Measurements from ENCODE around the gene SYNRG.

The SYNRG gene

DNA sequence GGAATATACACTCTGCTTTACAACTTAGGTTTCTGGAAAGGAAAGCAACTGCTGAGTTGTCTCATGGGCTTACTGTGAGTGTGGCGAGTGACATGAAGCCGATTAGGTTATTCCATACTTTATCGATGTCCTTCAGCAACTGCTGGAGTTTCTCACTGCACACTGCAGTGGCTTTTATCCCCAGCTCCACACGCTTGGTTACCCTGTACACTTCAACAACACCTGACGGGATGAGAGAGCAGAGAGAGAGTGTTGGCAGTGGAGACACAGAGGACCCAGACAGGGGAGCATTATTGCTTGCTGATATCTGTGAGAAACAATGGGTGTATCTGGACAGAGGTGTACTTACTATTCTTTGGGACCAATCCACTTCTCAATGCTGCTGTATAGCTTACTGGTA, 73.3 kb downstream of the SYNRG start:
- POLR2A ChIA-PET = no interaction called here
- no peaks in the 10 kb centered on the region for H3K9me3 ChIP-seq (ENCODE audit: control insufficient read depth, insufficient read depth, low read depth, low read length)
- H3K36me3 ChIP-seq (ENCODE audit: control insufficient read depth in 2 of 2, insufficient read depth in 1 of 2, low read length in 2 of 2) = peaks cover 68 to 75% of the 10 kb centered on the region in 2 experiments
- CTCF ChIA-PET = interaction anchor here (1.2 kb wide), 1 partner anchor 8 kb away, joined by 6 read pairs; no protein-coding TSS in a partner anchor
- no peak overlapping the region for H3K4me3 ChIP-seq (ENCODE audit: low read depth, low read length)
- TF ChIP-seq ZNF747 (tag by site-specific recombination; IDR thresholded peaks at IDR 0.05) (no peak), ZNF16 (tag by site-specific recombination; IDR thresholded peaks at IDR 0.05; ENCODE audit: low read depth) (no peak), ZNF596 (tag by site-specific recombination; IDR thresholded peaks at IDR 0.05) (no peak), ZNF211 (tag by site-specific recombination; IDR thresholded peaks at IDR 0.05; ENCODE audit: low read depth) (no peak), ZNF354C (tag by site-specific recombination; IDR thresholded peaks at IDR 0.05; ENCODE audit: borderline replicate concordance, low read depth) (no peak), ZNF701 (tag by site-specific recombination; IDR thresholded peaks at IDR 0.05) (no peak), ZNF391 (tag by site-specific recombination; IDR thresholded peaks at IDR 0.05; ENCODE audit: borderline replicate concordance, low read depth) (no peak), ZNF292 (tag by site-specific recombination; IDR thresholded peaks at IDR 0.05; ENCODE audit: borderline replicate concordance, low read depth) (no peak)
- TF ChIP-seq, protein P1, sequence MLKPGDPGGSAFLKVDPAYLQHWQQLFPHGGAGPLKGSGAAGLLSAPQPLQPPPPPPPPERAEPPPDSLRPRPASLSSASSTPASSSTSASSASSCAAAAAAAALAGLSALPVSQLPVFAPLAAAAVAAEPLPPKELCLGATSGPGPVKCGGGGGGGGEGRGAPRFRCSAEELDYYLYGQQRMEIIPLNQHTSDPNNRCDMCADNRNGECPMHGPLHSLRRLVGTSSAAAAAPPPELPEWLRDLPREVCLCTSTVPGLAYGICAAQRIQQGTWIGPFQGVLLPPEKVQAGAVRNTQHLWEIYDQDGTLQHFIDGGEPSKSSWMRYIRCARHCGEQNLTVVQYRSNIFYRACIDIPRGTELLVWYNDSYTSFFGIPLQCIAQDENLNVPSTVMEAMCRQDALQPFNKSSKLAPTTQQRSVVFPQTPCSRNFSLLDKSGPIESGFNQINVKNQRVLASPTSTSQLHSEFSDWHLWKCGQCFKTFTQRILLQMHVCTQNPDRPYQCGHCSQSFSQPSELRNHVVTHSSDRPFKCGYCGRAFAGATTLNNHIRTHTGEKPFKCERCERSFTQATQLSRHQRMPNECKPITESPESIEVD (tag by site-specific recombination; IDR thresholded peaks at IDR 0.05) = no peak
- no peak overlapping the region for H3K27ac ChIP-seq (ENCODE audit: extremely low read depth, low read depth, low read length)
- H3K4me1 ChIP-seq (ENCODE audit: control insufficient read depth, insufficient read depth, low read length) = no peaks in the 10 kb centered on the region

DNA sequence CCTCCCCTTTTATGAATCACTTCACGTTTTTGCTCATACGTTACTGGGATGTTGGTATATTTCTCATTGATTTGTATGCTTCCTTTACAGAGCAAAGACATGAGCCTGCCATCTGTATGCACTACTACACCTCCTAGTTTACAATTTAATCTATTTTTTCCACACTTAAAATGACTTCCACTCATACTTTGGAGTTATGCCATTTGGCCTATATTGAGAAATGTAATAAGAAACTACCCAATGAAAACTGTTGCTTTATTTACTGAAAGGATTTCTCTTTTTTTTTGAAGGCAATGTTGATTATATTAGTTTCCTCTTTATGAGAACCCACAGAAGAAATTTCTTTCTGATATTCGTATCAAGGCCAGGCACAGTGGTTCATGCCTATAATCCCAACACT, 76.5 kb downstream of the SYNRG start:
- H3K36me3 ChIP-seq (ENCODE audit: control insufficient read depth in 2 of 2, insufficient read depth in 1 of 2, low read length in 2 of 2) = peaks cover 54 to 74% of the 10 kb centered on the region in 2 experiments
- H3K4me3 ChIP-seq (ENCODE audit: low read depth, low read length) = no peak overlapping the region
- ChIA-PET CTCF (interaction anchor here (0.7 kb wide), 1 partner anchor 78 kb away, joined by 5 read pairs; no protein-coding TSS in a partner anchor), POLR2A (no interaction called here)
- H3K27ac ChIP-seq (ENCODE audit: extremely low read depth, low read depth, low read length) = no peak overlapping the region
- no peaks in the 10 kb centered on the region for H3K4me1 ChIP-seq (ENCODE audit: control insufficient read depth, insufficient read depth, low read length)
- no peak for TF ChIP-seq ZFP69B (tag by site-specific recombination; IDR thresholded peaks at IDR 0.05)
- TF ChIP-seq ZNF223 (tag by site-specific recombination; IDR thresholded peaks at IDR 0.05) = no peak
- TF ChIP-seq ZNF132 (tag by site-specific recombination; IDR thresholded peaks at IDR 0.05; ENCODE audit: borderline replicate concordance) = no peak
- TF ChIP-seq ZNF843 (tag by site-specific recombination; IDR thresholded peaks at IDR 0.05) = no peak
- no peak for TF ChIP-seq ZBTB48 (tag by site-specific recombination; IDR thresholded peaks at IDR 0.05)
- TF ChIP-seq ZNF768 (tag by site-specific recombination; IDR thresholded peaks at IDR 0.05) = no peak
- TF ChIP-seq ZNF701 (tag by site-specific recombination; IDR thresholded peaks at IDR 0.05) = no peak
- no peak for TF ChIP-seq GLIS2 (tag by site-specific recombination; IDR thresholded peaks at IDR 0.05)
- TF ChIP-seq PRDM1 (tag by site-specific recombination; IDR thresholded peaks at IDR 0.05) = no peak
- TF ChIP-seq ZNF521 (tag by site-specific recombination; IDR thresholded peaks at IDR 0.05) = no peak
- no peaks in the 10 kb centered on the region for H3K9me3 ChIP-seq (ENCODE audit: control insufficient read depth, insufficient read depth, low read depth, low read length)

DNA sequence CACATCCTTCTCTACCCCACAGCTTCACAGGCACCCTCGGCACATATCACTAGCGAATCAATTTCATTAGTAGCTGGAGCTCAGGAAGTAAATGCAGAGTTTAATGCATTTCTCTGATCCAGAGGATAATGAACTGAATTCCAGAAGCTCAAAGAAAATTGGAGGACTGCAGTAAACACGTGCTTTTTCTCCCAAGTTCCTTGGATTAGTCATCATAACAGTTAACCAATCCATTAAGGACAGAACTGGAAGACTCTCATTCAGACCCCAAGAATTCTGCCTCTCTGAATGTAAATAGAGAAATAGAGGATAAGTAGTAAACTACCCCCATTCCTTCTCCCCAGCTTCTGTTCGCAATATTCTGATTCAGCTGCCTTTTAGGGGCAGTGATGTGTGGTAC, 78.8 kb downstream of the SYNRG start:
- Histone ChIP-seq H3K9me3 (ENCODE audit: control insufficient read depth, insufficient read depth, low read depth, low read length) (no peaks in the 10 kb centered on the region), H3K36me3 (ENCODE audit: control insufficient read depth in 2 of 2, insufficient read depth in 1 of 2, low read length in 2 of 2) (peaks cover 42 to 62% of the 10 kb centered on the region in 2 experiments), H3K4me3 (ENCODE audit: low read depth, low read length) (no peak overlapping the region), H3K27ac (ENCODE audit: extremely low read depth, low read depth, low read length) (no peak overlapping the region), H3K4me1 (ENCODE audit: control insufficient read depth, insufficient read depth, low read length) (no peaks in the 10 kb centered on the region)
- POLR2A ChIA-PET = no interaction called here
- CTCF ChIA-PET = interaction anchor here (0.8 kb wide), 1 partner anchor 887 kb away, joined by 3 read pairs; no protein-coding TSS in a partner anchor
- TF ChIP-seq ZNF837 (tag by site-specific recombination; IDR thresholded peaks at IDR 0.05) (no peak), ZNF221 (tag by site-specific recombination; IDR thresholded peaks at IDR 0.05; ENCODE audit: borderline replicate concordance) (no peak), BCL11B (tag by site-specific recombination; IDR thresholded peaks at IDR 0.05; ENCODE audit: low read depth) (no peak), KLF10 (tag by site-specific recombination; IDR thresholded peaks at IDR 0.05) (no peak), ZNF302 (tag by site-specific recombination; IDR thresholded peaks at IDR 0.05; ENCODE audit: low read depth) (no peak)
- TF ChIP-seq, protein P2, sequence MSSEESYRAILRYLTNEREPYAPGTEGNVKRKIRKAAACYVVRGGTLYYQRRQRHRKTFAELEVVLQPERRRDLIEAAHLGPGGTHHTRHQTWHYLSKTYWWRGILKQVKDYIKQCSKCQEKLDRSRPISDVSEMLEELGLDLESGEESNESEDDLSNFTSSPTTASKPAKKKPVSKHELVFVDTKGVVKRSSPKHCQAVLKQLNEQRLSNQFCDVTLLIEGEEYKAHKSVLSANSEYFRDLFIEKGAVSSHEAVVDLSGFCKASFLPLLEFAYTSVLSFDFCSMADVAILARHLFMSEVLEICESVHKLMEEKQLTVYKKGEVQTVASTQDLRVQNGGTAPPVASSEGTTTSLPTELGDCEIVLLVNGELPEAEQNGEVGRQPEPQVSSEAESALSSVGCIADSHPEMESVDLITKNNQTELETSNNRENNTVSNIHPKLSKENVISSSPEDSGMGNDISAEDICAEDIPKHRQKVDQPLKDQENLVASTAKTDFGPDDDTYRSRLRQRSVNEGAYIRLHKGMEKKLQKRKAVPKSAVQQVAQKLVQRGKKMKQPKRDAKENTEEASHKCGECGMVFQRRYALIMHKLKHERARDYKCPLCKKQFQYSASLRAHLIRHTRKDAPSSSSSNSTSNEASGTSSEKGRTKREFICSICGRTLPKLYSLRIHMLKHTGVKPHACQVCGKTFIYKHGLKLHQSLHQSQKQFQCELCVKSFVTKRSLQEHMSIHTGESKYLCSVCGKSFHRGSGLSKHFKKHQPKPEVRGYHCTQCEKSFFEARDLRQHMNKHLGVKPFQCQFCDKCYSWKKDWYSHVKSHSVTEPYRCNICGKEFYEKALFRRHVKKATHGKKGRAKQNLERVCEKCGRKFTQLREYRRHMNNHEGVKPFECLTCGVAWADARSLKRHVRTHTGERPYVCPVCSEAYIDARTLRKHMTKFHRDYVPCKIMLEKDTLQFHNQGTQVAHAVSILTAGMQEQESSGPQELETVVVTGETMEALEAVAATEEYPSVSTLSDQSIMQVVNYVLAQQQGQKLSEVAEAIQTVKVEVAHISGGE (tag by site-specific recombination; conservative IDR thresholded peaks at IDR 0.05; ENCODE audit: low read depth) = no peak
- TF ChIP-seq, protein P3, sequence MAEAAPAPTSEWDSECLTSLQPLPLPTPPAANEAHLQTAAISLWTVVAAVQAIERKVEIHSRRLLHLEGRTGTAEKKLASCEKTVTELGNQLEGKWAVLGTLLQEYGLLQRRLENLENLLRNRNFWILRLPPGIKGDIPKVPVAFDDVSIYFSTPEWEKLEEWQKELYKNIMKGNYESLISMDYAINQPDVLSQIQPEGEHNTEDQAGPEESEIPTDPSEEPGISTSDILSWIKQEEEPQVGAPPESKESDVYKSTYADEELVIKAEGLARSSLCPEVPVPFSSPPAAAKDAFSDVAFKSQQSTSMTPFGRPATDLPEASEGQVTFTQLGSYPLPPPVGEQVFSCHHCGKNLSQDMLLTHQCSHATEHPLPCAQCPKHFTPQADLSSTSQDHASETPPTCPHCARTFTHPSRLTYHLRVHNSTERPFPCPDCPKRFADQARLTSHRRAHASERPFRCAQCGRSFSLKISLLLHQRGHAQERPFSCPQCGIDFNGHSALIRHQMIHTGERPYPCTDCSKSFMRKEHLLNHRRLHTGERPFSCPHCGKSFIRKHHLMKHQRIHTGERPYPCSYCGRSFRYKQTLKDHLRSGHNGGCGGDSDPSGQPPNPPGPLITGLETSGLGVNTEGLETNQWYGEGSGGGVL (tag by site-specific recombination; IDR thresholded peaks at IDR 0.05) = no peak
